Thoracic aorta (tissue), 2 donors: Measurements from ENCODE around the gene CLCN3. TPM values are rescaled to one million over a fixed set of nuclear protein-coding genes. Genes with fewer than 3 reads are reported as not detected.
"Not testable (repeated sequence)": the region's sequence is repeated elsewhere in the genome, so short reads cannot be mapped to it uniquely, and the experiment has no call there.

Experiments
- ATAC-seq: fragments of 150-250 bp; one replicate; pipeline ENCODE4 v1.8.0; 2017; ENCODE audit warnings: low read depth; ENCODE audit not compliant: insufficient number of reproducible peaks, low FRiP score
- DNase-seq: peaks from one replicate; pipeline ENCODE4 v3.0.0-alpha.2; 2020; ENCODE audit warnings: low spot score
- H3K27ac ChIP-seq, 2 donors: fragments of 200-600 bp; sonication (generic); 1 replicate in 1 of 2; 2 replicates in 1 of 2; pipeline ENCODE4 v1.5.1; 2016; ENCODE audit warnings: mild to moderate bottlenecking in 2 of 2, moderate library complexity in 2 of 2
- H3K27me3 ChIP-seq: fragments of 200-600 bp; sonication (generic); replicated peaks from 2 replicates; pipeline ENCODE4 v1.6.0; 2016; ENCODE audit warnings: mild to moderate bottlenecking; ENCODE audit not compliant: insufficient read depth
- H3K36me3 ChIP-seq: fragments of 200-600 bp; sonication (generic); one replicate; pipeline ENCODE4 v1.5.1; 2016
- H3K4me1 ChIP-seq, 2 donors: fragments of 200-600 bp; sonication (generic); 1 replicate in 1 of 2; 2 replicates in 1 of 2; pipeline versions ENCODE4 v1.5.1 to v1.6.0; 2016; ENCODE audit warnings: low read depth in 2 of 2, mild to moderate bottlenecking in 1 of 2; ENCODE audit not compliant: control insufficient read depth in 1 of 2
- H3K4me3 ChIP-seq: fragments of 200-600 bp; sonication (generic); 2 replicates; pipeline ENCODE4 v1.5.1; 2016; ENCODE audit warnings: mild to moderate bottlenecking
- H3K9me3 ChIP-seq: fragments of 200-600 bp; sonication (generic); 2 replicates; pipeline ENCODE4 v1.5.1; 2016
- CTCF ChIP-seq: fragments of 200-600 bp; sonication (generic); IDR thresholded peaks from one replicate; pipeline ENCODE4 v1.5.1; 2019; ENCODE audit warnings: antibody characterized with exemption
- total RNA-seq, 2 donors: library from RNA; depleted of rRNA; stranded (reverse); fragments of >200 nt; gene quantifications; one replicate each; pipeline versions ENCODE4 v1.1.0 to v1.2.3, GENCODE V29; 2016

Gene CLCN3
- total RNA-seq, 2 donors from 2014 or later: 13.0 to 20.0 TPM

- Histone ChIP-seq H3K9me3 (no peaks in the 10 kb centered on the region), H3K36me3 (no peaks in the 10 kb centered on the region), H3K4me3 (no peak overlapping the region), H3K4me1 (no peaks in the 10 kb centered on the region), H3K27ac (no peak overlapping the region), H3K27me3 (no peaks in the 10 kb centered on the region)
- no peak for DNase-seq
- no peak for ATAC-seq
- TF ChIP-seq CTCF: no peak
These were observed 148.0 kb downstream of the CLCN3 start for GRCh38 chr4:169768385-169768784.

GRCh38 chr4:169770416-169770815 lies 150.0 kb downstream of the CLCN3 start:
- Histone ChIP-seq H3K9me3 (no peaks in the 10 kb centered on the region), H3K27ac (no peak overlapping the region), H3K4me1 (peaks cover 0 to 7% of the 10 kb centered on the region in 2 donors), H3K27me3 (peaks cover 6% of the 10 kb centered on the region), H3K36me3 (no peaks in the 10 kb centered on the region), H3K4me3 (no peak overlapping the region)
- no peak for DNase-seq
- no peak for TF ChIP-seq CTCF
- no peak for ATAC-seq

GRCh38 chr4:169771556-169772080 lies 151.2 kb downstream of the CLCN3 start:
- H3K27ac ChIP-seq, H3K27me3 ChIP-seq, H3K4me3 ChIP-seq, H3K4me1 ChIP-seq, DNase-seq, H3K9me3 ChIP-seq, H3K36me3 ChIP-seq, ATAC-seq: not testable (repeated sequence)

Other genes with a start within 250 kb of the CLCN3 start
- 10 to 100 TPM in 1 of 2 donors, 1 to 10 TPM in 1; 8.0 to 24.0 TPM for gene NEK1, start 8.0 kb upstream of the CLCN3 start, total RNA-seq
- gene HPF1, start 137.4 kb downstream of the CLCN3 start, total RNA-seq: 10 to 100 TPM; 18.7 to 50.7 TPM